ENCODE results near the gene SLF2. TPM values are rescaled to one million over a fixed set of nuclear protein-coding genes. Genes with fewer than 3 reads are reported as not detected.

The SLF2 gene
- total and polyA plus RNA-seq, 4 donors: 4.0 to 18.8 (median 12.1) TPM

DNA sequence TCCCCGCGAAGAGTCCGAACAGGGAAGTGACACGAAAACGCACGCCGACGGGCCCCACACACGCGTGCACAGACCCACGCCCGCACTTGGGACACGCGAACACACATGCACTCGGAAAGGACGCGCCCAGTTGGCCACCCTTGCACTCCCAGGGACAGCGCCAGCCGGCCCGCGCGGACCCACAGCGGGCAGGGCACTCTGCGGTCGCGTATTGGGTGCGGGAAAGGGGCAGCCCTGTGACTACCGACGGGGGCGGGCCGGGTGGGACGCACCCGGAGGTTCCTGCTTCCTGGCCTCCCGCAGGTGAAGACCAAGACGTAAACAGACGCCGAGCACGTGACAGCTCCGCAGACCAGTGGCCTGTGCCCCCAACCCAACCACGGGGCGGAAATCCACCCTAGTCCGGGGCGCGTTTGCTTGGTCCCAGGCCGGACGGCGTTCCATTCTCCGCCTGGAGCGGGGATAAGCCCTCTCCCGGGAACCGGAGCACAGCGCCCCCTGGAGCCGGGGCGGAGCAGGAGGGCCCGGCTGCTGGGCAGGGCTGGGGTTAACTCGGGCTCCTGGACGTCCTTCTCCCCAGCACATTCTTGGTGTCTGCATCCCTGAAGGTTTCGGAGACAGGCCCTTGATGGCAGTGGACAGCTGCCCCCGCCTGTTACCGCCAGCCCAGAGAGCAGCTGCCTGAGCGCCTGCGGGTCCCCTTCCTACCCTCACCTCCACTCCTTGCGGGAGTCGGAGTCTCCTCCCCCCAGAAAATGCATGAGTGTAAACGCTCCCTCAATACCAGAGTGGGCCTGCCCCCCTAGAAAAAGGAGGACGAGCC is 84.8 kb downstream of the SLF2 start (continued):
- peak; percentile 68 for TF ChIP-seq CTCF (IDR thresholded peaks at IDR 0.05; ENCODE audit: low read depth, low read length, missing input control)
- TF ChIP-seq FOXA2 (IDR thresholded peaks at IDR 0.05): no peak
- peak; percentile 7 to 33 for TF ChIP-seq HNF4A (conservative IDR thresholded peaks at IDR 0.05)
- TF ChIP-seq, protein P1, sequence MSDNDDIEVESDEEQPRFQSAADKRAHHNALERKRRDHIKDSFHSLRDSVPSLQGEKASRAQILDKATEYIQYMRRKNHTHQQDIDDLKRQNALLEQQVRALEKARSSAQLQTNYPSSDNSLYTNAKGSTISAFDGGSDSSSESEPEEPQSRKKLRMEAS (IDR thresholded peaks at IDR 0.05): peak; percentile 12
- peak; percentile 37 for TF ChIP-seq SP1 (IDR thresholded peaks at IDR 0.05)

DNA sequence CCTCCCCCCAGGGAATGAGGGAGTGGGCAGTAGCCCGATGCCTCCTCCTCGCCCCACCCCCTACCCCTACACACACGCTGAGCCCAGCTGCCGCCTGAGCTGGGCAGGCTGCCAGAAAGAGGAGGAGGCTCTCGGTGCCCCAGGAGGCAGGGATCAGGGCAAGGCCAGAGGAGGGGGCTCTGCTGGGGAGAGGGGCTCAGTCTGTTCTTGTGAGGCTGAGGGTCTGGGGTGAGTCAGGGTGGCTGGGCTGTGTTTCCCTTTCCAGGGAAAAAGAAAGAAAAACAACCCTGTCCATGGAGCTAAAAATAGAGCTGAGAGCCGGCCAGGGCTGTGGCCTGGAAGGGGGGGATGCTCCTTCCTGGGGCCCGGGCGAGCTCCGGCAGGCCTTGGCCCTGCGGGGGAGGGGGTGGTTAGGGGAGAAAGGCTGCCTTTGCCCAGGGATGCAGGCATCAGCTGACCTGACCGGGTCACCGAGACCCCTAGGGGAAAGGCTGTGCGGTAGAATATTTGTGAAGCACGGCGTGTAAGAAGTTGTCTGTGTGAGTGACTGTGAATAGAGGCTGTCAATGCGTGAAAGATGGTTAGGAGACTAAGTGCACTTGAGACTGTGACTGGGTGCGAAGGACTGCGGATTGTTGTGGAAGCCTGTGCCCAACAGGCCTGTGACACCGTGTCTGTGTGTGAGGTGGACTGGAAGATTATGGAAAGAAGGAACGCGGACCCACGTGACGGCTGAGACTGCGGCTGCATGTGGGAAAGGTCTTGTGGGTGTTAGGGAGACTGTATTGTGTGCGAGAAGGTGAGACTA is 85.6 kb downstream of the SLF2 start:
- no peaks in the 10 kb centered on the region for H3K27me3 ChIP-seq (ENCODE audit: control insufficient read depth in 4 of 4, insufficient read depth in 4 of 4, low read length in 3 of 4)
- no peaks in the 10 kb centered on the region for H3K9me3 ChIP-seq (ENCODE audit: control insufficient read depth in 4 of 4, low read length in 3 of 4)
- TF ChIP-seq NR2F2 (IDR thresholded peaks at IDR 0.05) (peak; percentile 65), GABPA (IDR thresholded peaks at IDR 0.05 in 1 of 2, conservative IDR thresholded peaks at IDR 0.05 in 1 of 2) (no peak), RXRA (IDR thresholded peaks at IDR 0.05) (peak in 1 of 2 donors; percentile 2), FOXA2 (IDR thresholded peaks at IDR 0.05) (no peak), SP1 (IDR thresholded peaks at IDR 0.05) (no peak), TAF1 (conservative IDR thresholded peaks at IDR 0.05) (no peak), HNF4A (conservative IDR thresholded peaks at IDR 0.05) (no peak)
- TF ChIP-seq, protein P2, sequence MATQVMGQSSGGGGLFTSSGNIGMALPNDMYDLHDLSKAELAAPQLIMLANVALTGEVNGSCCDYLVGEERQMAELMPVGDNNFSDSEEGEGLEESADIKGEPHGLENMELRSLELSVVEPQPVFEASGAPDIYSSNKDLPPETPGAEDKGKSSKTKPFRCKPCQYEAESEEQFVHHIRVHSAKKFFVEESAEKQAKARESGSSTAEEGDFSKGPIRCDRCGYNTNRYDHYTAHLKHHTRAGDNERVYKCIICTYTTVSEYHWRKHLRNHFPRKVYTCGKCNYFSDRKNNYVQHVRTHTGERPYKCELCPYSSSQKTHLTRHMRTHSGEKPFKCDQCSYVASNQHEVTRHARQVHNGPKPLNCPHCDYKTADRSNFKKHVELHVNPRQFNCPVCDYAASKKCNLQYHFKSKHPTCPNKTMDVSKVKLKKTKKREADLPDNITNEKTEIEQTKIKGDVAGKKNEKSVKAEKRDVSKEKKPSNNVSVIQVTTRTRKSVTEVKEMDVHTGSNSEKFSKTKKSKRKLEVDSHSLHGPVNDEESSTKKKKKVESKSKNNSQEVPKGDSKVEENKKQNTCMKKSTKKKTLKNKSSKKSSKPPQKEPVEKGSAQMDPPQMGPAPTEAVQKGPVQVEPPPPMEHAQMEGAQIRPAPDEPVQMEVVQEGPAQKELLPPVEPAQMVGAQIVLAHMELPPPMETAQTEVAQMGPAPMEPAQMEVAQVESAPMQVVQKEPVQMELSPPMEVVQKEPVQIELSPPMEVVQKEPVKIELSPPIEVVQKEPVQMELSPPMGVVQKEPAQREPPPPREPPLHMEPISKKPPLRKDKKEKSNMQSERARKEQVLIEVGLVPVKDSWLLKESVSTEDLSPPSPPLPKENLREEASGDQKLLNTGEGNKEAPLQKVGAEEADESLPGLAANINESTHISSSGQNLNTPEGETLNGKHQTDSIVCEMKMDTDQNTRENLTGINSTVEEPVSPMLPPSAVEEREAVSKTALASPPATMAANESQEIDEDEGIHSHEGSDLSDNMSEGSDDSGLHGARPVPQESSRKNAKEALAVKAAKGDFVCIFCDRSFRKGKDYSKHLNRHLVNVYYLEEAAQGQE (IDR thresholded peaks at IDR 0.05): no peak
- H3K4me1 ChIP-seq (ENCODE audit: control insufficient read depth in 4 of 4, insufficient read depth in 4 of 4, low read length in 3 of 4): peaks cover 0 to 30% (median 17%) of the 10 kb centered on the region in 4 donors
- 6% methylated on average over 25 of the region's 25 CpGs for WGBS
- peak overlapping the region; percentile 68 to 81 (median 75) for H3K4me3 ChIP-seq (ENCODE audit: low read depth in 1 of 3, low read length in 3 of 3)
- peak; percentile 85 for DNase-seq (ENCODE audit: low spot score)
- peaks cover 0 to 5% (median under 1%) of the 10 kb centered on the region in 4 donors for H3K36me3 ChIP-seq (ENCODE audit: control insufficient read depth in 4 of 4, insufficient read depth in 3 of 4, low read depth in 1 of 4, low read length in 3 of 4)
- peak overlapping the region; percentile 36 to 57 for H3K9ac ChIP-seq (ENCODE audit: low read depth in 1 of 2, low read length in 2 of 2)
- H3K27ac ChIP-seq (ENCODE audit: low read depth in 1 of 2, low read length in 2 of 2): peak overlapping the region; percentile 94

Data from liver (tissue), 9 donors.